Measurements from ENCODE around the gene TRERF1. TPM values are rescaled to one million over a fixed set of nuclear protein-coding genes. Genes with fewer than 3 reads are reported as not detected.

Gene TRERF1
- total RNA-seq, 1 donor from 2014 or later: 7.9 TPM

DNA sequence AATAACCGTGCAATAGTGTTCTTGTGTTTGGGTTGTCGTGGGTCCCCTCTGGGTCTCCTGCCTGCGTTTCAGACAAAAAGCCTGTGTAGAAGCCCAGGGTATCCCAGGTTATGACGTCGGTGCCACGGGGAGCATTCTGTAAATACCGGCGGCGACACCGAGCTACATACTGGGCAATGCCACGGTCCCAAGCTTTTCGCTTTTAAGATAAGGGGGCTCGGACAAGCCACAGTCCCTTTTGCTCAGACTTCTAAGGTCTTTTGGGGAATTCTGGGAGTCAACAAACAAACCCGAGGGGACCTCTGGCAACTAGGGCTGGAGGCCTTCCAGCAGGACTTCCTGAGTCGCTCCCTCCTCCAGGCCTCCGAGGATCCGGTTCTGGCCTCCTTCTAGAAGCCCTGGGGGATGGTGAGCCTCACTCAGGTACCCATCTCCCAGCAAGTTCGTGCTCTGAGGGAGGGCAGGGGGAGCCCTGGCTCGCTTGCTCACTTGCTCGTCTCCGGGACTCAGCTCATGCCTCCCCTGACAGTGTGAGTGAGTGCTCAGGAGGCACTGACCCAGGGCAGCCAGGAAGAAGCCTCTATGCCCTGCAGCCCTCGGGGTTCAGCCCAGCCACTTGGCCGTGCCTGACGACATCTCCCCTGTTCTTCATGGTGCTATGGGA is 171.6 kb downstream of the TRERF1 start:
- Mint-ChIP-seq H3K36me3 (ENCODE audit: insufficient read depth) (no peaks in the 10 kb centered on the region), H3K4me3 (ENCODE audit: low read depth) (no peak overlapping the region), H3K27ac (no peak overlapping the region), H3K4me1 (ENCODE audit: low read depth) (peaks cover 19% of the 10 kb centered on the region), H3K27me3 (no peaks in the 10 kb centered on the region), H3K9me3 (ENCODE audit: low read depth) (peaks cover 4% of the 10 kb centered on the region)
- TF ChIP-seq, protein P1, sequence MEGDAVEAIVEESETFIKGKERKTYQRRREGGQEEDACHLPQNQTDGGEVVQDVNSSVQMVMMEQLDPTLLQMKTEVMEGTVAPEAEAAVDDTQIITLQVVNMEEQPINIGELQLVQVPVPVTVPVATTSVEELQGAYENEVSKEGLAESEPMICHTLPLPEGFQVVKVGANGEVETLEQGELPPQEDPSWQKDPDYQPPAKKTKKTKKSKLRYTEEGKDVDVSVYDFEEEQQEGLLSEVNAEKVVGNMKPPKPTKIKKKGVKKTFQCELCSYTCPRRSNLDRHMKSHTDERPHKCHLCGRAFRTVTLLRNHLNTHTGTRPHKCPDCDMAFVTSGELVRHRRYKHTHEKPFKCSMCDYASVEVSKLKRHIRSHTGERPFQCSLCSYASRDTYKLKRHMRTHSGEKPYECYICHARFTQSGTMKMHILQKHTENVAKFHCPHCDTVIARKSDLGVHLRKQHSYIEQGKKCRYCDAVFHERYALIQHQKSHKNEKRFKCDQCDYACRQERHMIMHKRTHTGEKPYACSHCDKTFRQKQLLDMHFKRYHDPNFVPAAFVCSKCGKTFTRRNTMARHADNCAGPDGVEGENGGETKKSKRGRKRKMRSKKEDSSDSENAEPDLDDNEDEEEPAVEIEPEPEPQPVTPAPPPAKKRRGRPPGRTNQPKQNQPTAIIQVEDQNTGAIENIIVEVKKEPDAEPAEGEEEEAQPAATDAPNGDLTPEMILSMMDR (IDR thresholded peaks at IDR 0.05; ENCODE audit: unreplicated experiment): no peak
- DNase-seq (ENCODE audit: low spot score, unreplicated experiment): no peak

DNA sequence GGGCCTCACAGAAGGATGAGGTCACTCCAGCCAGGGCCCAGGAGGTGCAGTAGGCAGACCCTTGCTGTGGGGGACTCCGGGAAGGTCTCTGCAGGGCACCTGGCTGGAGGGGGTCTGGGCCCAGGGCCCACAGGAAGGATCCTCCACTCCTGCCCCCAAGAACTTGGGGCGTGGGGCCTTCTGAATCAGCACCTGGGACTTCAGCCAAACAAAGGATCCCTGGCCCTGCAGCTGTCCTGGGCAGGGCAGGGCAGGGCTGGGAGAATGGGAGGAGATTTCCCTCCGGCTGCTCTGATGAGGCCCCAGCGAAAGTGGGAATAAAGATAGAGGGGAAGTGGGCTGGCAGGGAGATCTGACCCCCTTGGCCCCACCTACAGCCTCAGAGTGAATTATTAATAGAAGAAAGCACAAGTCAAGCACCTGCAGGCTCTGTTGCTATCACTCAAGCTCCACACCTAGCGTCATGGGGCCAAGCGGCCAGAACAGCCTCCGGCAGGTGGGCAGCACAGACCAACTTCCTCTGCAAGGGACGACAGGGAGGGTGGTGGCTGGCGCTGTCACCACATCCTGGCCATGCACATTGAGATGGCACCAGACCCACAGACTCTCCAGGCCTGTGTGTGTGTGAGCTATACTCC is 172.5 kb downstream of the TRERF1 start:
- H3K9me3 Mint-ChIP-seq (ENCODE audit: low read depth): peaks cover 4% of the 10 kb centered on the region

GRCh38 chr6:42278131-42278853 is 173.4 kb downstream of the TRERF1 start:
- TF ChIP-seq, protein P1 (IDR thresholded peaks at IDR 0.05; ENCODE audit: unreplicated experiment): no peak
- H3K4me1 Mint-ChIP-seq (ENCODE audit: low read depth): peaks cover 24% of the 10 kb centered on the region
- peak overlapping the region; percentile 91 for H3K27ac Mint-ChIP-seq

More for the DNA sequence above, 172.5 kb downstream of the TRERF1 start:
- DNase-seq (ENCODE audit: low spot score, unreplicated experiment): no peak
- TF ChIP-seq, protein P1 (IDR thresholded peaks at IDR 0.05; ENCODE audit: unreplicated experiment): no peak
- no peaks in the 10 kb centered on the region for H3K27me3 Mint-ChIP-seq
- H3K4me1 Mint-ChIP-seq (ENCODE audit: low read depth): peaks cover 19% of the 10 kb centered on the region
- H3K36me3 Mint-ChIP-seq (ENCODE audit: insufficient read depth): no peaks in the 10 kb centered on the region
- H3K4me3 Mint-ChIP-seq (ENCODE audit: low read depth): no peak overlapping the region
- peak overlapping the region; percentile 91 for H3K27ac Mint-ChIP-seq

GRCh38 chr6:42276034-42276890 is 175.5 kb downstream of the TRERF1 start:
- Mint-ChIP-seq H3K36me3 (ENCODE audit: insufficient read depth) (no peaks in the 10 kb centered on the region), H3K27ac (no peak overlapping the region), H3K4me1 (ENCODE audit: low read depth) (peaks cover 25% of the 10 kb centered on the region), H3K27me3 (no peaks in the 10 kb centered on the region), H3K9me3 (ENCODE audit: low read depth) (no peaks in the 10 kb centered on the region), H3K4me3 (ENCODE audit: low read depth) (no peak overlapping the region)
- no peak for DNase-seq (ENCODE audit: low spot score, unreplicated experiment)
- TF ChIP-seq, protein P1 (IDR thresholded peaks at IDR 0.05; ENCODE audit: unreplicated experiment): no peak

More at GRCh38 chr6:42278131-42278853, 173.4 kb downstream of the TRERF1 start:
- Mint-ChIP-seq H3K4me3 (ENCODE audit: low read depth) (no peak overlapping the region), H3K36me3 (ENCODE audit: insufficient read depth) (no peaks in the 10 kb centered on the region), H3K9me3 (ENCODE audit: low read depth) (peaks cover 4% of the 10 kb centered on the region), H3K27me3 (no peaks in the 10 kb centered on the region)
- no peak for DNase-seq (ENCODE audit: low spot score, unreplicated experiment)
